ENCODE results near the gene DCLRE1A. TPM values are rescaled to one million over a fixed set of nuclear protein-coding genes. Genes with fewer than 3 reads are reported as not detected.

Gene DCLRE1A
- total RNA-seq, 2 donors from 2014 or later, result 2.2 to 2.9 TPM

- ATAC-seq (no peak), DNase-seq (no peak)
- peaks cover 3% of the 10 kb centered on the region for H3K4me1 Mint-ChIP-seq
- no peak overlapping the region for H3K27ac Mint-ChIP-seq
- peaks cover 69% of the 10 kb centered on the region for H3K27me3 Mint-ChIP-seq
- peaks cover 9% of the 10 kb centered on the region for H3K36me3 Mint-ChIP-seq (ENCODE audit: low read depth)
- no peaks in the 10 kb centered on the region for H3K9me3 ChIP-seq (ENCODE audit: control insufficient read depth, low read length, poor library complexity, severe bottlenecking)
- no peak overlapping the region for H3K4me3 Mint-ChIP-seq
Observed at GRCh38 chr10:113806503-113806902, 47.4 kb downstream of the DCLRE1A start.

- ATAC-seq, result no peak
- no peak overlapping the region for H3K27ac Mint-ChIP-seq
- H3K36me3 Mint-ChIP-seq (ENCODE audit: low read depth), result peaks cover 3% of the 10 kb centered on the region
- H3K4me3 Mint-ChIP-seq, result no peak overlapping the region
- H3K9me3 ChIP-seq (ENCODE audit: control insufficient read depth, low read length, poor library complexity, severe bottlenecking), result no peaks in the 10 kb centered on the region
- DNase-seq, result no peak
- H3K27me3 Mint-ChIP-seq, result peaks cover 54% of the 10 kb centered on the region
- peaks cover 6% of the 10 kb centered on the region for H3K4me1 Mint-ChIP-seq
Observed at GRCh38 chr10:113802997-113803396, 50.9 kb downstream of the DCLRE1A start.

- H3K27me3 Mint-ChIP-seq, result peaks cover 53% of the 10 kb centered on the region
- H3K9me3 ChIP-seq (ENCODE audit: control insufficient read depth, low read length, poor library complexity, severe bottlenecking), result no peaks in the 10 kb centered on the region
- H3K36me3 Mint-ChIP-seq (ENCODE audit: low read depth), result peaks cover 3% of the 10 kb centered on the region
- no peak overlapping the region for H3K27ac Mint-ChIP-seq
- DNase-seq, result no peak
- H3K4me1 Mint-ChIP-seq, result peaks cover 6% of the 10 kb centered on the region
- no peak for ATAC-seq
- H3K4me3 Mint-ChIP-seq, result no peak overlapping the region
Observed at GRCh38 chr10:113801569-113801968, 52.3 kb downstream of the DCLRE1A start.

- no peak for ATAC-seq
- peaks cover 55% of the 10 kb centered on the region for H3K27me3 Mint-ChIP-seq
Observed at GRCh38 chr10:113791691-113792090, 62.2 kb downstream of the DCLRE1A start.

GRCh38 chr10:113788604-113789083 lies 65.2 kb downstream of the DCLRE1A start:
- H3K4me1 Mint-ChIP-seq, result no peaks in the 10 kb centered on the region
- H3K9me3 ChIP-seq (ENCODE audit: control insufficient read depth, low read length, poor library complexity, severe bottlenecking), result no peaks in the 10 kb centered on the region
- ATAC-seq (no peak), DNase-seq (no peak)
- H3K4me3 Mint-ChIP-seq, result no peak overlapping the region
- no peak overlapping the region for H3K27ac Mint-ChIP-seq
- H3K27me3 Mint-ChIP-seq, result peaks cover 34% of the 10 kb centered on the region
- no peaks in the 10 kb centered on the region for H3K36me3 Mint-ChIP-seq (ENCODE audit: low read depth)

More at GRCh38 chr10:113791691-113792090, 62.2 kb downstream of the DCLRE1A start:
- no peaks in the 10 kb centered on the region for H3K4me1 Mint-ChIP-seq
- no peaks in the 10 kb centered on the region for H3K9me3 ChIP-seq (ENCODE audit: control insufficient read depth, low read length, poor library complexity, severe bottlenecking)
- H3K27ac Mint-ChIP-seq, result no peak overlapping the region
- no peak overlapping the region for H3K4me3 Mint-ChIP-seq
- DNase-seq, result no peak
- H3K36me3 Mint-ChIP-seq (ENCODE audit: low read depth), result no peaks in the 10 kb centered on the region

Other genes starting within 250 kb of the DCLRE1A start
- not detected for gene NRAP, start 190.0 kb downstream of the DCLRE1A start, total RNA-seq
- gene CASP7, start 174.2 kb downstream of the DCLRE1A start, total RNA-seq, result 10 to 100 TPM; 12.7 to 14.2 TPM
- gene PLEKHS1, start 102.4 kb downstream of the DCLRE1A start, total RNA-seq, result under 1 TPM in 1 of 2 donors, not detected in 1; 0.13 TPM
- 10 to 100 TPM in 1 of 2 donors, 1 to 10 TPM in 1; 9.0 to 12.8 TPM for gene NHLRC2, start 579 bp upstream of the DCLRE1A start, total RNA-seq
- under 1 TPM; 0.10 to 0.16 TPM for gene ADRB1, start 189.8 kb upstream of the DCLRE1A start, total RNA-seq